Measurements from ENCODE around the gene IGFBP1.

Gene IGFBP1

DNA sequence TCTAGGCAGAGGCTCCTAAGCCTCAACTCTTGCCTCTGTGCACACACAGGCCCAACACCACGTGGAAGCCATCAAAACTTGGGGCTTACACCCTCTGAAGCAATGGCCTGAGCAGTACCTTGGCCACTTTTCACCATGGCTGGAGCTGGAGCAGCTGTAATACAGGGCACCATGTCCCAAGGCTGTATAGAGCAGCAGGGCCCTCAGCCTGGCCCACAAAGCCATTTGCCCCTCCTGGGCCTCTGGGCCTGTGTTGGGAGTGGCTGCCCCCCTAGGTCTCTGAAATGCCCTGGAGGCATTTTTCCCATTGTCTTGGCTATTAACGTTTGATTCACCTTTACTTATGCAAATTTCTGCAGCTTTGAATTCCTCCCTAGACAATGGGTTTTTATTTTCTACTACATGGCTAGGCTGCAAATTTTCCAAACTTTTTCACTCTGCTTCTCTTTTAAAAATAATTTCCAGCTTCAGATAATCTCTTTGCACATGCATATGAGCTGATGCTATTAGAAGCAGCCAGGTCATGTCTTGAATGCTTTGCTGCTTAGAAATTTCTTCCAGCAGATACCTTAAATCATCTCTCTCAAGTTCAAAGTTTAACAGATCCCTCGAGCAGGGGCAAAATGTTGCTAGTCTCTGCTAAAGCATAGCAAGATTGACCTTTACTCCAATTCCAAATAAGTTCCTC lies 9.7 kb upstream of the IGFBP1 start:
- no peak for TF ChIP-seq GABPA (IDR thresholded peaks at IDR 0.05; ENCODE audit: low read depth)
- H3K27ac ChIP-seq (replicated peaks), result no peak overlapping the region

DNA sequence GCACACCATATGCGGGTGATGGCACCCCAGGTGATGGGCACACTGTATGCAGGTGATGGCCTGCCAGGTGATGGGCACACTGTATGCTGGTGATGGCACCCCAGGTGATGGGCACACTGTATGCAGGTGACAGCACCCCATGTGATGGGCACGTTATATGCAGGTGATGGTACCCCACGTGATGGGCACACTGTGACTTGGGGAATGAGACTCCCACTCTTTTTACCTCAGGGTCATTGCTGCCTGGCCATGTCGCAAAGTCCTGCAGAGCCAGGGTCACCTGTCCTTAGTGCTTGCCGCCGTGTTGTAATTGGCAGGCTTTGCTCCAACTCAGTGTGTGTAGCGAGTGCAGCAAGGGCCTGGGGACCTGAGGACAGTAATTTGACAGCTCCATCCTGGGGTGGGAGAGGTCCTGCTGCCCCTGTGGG lies 7.8 kb upstream of the IGFBP1 start:
- no peaks in the 10 kb centered on the region for H3K27me3 ChIP-seq (ENCODE audit: insufficient read depth, poor library complexity, severe bottlenecking)
- DNase-seq (ENCODE audit: low read depth in 1 of 2, low spot score in 1 of 2), result no peak
- no peak overlapping the region for H3K4me3 ChIP-seq (replicated peaks; ENCODE audit: insufficient read depth, low read length)
- TF ChIP-seq, protein P1, sequence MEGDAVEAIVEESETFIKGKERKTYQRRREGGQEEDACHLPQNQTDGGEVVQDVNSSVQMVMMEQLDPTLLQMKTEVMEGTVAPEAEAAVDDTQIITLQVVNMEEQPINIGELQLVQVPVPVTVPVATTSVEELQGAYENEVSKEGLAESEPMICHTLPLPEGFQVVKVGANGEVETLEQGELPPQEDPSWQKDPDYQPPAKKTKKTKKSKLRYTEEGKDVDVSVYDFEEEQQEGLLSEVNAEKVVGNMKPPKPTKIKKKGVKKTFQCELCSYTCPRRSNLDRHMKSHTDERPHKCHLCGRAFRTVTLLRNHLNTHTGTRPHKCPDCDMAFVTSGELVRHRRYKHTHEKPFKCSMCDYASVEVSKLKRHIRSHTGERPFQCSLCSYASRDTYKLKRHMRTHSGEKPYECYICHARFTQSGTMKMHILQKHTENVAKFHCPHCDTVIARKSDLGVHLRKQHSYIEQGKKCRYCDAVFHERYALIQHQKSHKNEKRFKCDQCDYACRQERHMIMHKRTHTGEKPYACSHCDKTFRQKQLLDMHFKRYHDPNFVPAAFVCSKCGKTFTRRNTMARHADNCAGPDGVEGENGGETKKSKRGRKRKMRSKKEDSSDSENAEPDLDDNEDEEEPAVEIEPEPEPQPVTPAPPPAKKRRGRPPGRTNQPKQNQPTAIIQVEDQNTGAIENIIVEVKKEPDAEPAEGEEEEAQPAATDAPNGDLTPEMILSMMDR (IDR thresholded peaks at IDR 0.05; ENCODE audit: insufficient read depth, low read length), result no peak
- TF ChIP-seq SPI1 (IDR thresholded peaks at IDR 0.05; ENCODE audit: borderline replicate concordance, low read depth) (no peak), GABPA (IDR thresholded peaks at IDR 0.05; ENCODE audit: low read depth) (no peak), POLR2AphosphoS5 (IDR thresholded peaks at IDR 0.05; ENCODE audit: low read depth) (no peak), REST (IDR thresholded peaks at IDR 0.05; ENCODE audit: insufficient replicate concordance, low read depth) (no peak)
- H3K27ac ChIP-seq (replicated peaks), result no peak overlapping the region

More for the DNA sequence above, 9.7 kb upstream of the IGFBP1 start:
- Histone ChIP-seq H3K4me3 (replicated peaks; ENCODE audit: insufficient read depth, low read length) (no peak overlapping the region), H3K27me3 (ENCODE audit: insufficient read depth, poor library complexity, severe bottlenecking) (no peaks in the 10 kb centered on the region)
- no peak for DNase-seq (ENCODE audit: low read depth in 1 of 2, low spot score in 1 of 2)

DNA sequence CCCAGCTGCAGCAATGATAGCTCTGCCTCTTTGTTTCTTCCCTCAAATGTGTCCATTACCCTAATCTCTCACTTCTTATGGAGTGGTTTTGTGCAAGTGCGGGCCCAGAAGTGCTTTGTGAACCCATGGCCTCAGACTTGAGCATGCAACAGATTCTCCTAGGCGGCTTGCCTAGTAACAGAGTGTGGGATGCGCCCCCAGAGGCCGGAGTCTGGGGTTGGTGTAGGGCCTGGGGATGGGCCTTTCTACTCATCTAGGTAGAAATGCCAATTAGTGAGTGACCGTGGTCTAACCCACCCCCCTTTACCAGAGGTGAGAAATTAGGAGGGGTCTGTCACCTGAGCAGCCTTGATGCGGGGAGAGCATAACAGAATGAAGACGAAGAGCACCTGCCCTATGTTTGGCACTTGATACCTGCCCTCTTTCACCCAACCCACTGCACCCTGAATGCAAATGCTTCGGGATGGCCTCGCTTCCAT lies 7.0 kb upstream of the IGFBP1 start:
- Histone ChIP-seq H3K4me3 (replicated peaks; ENCODE audit: insufficient read depth, low read length) (no peak overlapping the region), H3K27ac (replicated peaks) (no peak overlapping the region), H3K27me3 (ENCODE audit: insufficient read depth, poor library complexity, severe bottlenecking) (no peaks in the 10 kb centered on the region)
- TF ChIP-seq REST (IDR thresholded peaks at IDR 0.05; ENCODE audit: insufficient replicate concordance, low read depth) (no peak), GABPA (IDR thresholded peaks at IDR 0.05; ENCODE audit: low read depth) (no peak)
- TF ChIP-seq, protein P1 (IDR thresholded peaks at IDR 0.05; ENCODE audit: insufficient read depth, low read length), result no peak
- no peak for DNase-seq (ENCODE audit: low read depth in 1 of 2, low spot score in 1 of 2)

DNA sequence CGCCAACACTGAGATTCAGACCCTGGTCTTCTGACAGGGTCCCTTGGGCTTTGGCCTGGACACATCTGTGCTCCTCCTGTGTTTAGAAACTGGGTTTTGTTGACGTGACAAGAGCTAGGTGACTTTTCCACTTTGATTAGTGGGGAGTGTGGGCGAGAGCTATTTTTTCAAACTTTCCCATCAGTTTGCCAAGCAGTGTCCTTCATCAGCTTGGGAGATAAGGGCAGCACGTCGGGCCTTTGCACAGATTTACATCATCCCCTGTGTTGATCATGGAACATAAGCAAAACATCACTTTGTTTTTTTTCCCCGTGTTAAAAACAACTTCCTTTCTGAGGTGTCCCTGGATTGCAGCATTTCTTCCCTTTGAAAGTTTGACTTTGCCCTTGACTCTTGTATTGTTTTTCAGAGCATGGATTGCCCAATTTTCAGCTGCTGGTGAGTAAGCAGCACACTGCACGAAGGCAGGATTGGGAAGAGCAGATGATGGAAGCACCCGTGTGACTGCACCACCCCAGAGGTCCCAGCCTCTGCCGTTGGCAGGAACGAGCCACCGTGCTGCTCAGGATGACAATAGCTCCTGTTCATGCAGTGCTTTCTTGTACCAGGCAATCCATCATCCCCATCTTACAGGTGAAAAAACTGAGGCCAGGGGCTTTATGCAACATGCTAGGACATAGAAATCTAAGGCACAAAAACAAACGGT lies 6.4 kb upstream of the IGFBP1 start:
- no peak overlapping the region for H3K4me3 ChIP-seq (replicated peaks; ENCODE audit: insufficient read depth, low read length)
- H3K27ac ChIP-seq (replicated peaks), result no peak overlapping the region
- TF ChIP-seq REST (IDR thresholded peaks at IDR 0.05; ENCODE audit: insufficient replicate concordance, low read depth) (no peak), POLR2AphosphoS5 (IDR thresholded peaks at IDR 0.05; ENCODE audit: low read depth) (no peak), GABPA (IDR thresholded peaks at IDR 0.05; ENCODE audit: low read depth) (no peak), SPI1 (IDR thresholded peaks at IDR 0.05; ENCODE audit: borderline replicate concordance, low read depth) (no peak)
- TF ChIP-seq, protein P1 (IDR thresholded peaks at IDR 0.05; ENCODE audit: insufficient read depth, low read length), result no peak
- DNase-seq (ENCODE audit: low read depth in 1 of 2, low spot score in 1 of 2), result no peak
- peaks cover under 1% of the 10 kb centered on the region for H3K27me3 ChIP-seq (ENCODE audit: insufficient read depth, poor library complexity, severe bottlenecking)
